Thymus (tissue), 11 donors: ENCODE results near the gene DIRAS2. TPM values are rescaled to one million over a fixed set of nuclear protein-coding genes. Genes with fewer than 3 reads are reported as not detected.

Experiments
- DNase-seq, 9 donors: peaks; one replicate each; pipeline ENCODE4 v3.0.0-alpha.2; 2013; ENCODE audit warnings: low spot score in 9 of 9, low read depth in 6 of 9, missing footprints in 1 of 9
- H3K27ac ChIP-seq, 2 donors: one replicate each; pipeline ENCODE4 v1.5.1; 2013; ENCODE audit warnings: control low read depth in 1 of 2, low read depth in 1 of 2, low read length in 1 of 2, mild to moderate bottlenecking in 1 of 2, moderate library complexity in 1 of 2
- H3K27me3 ChIP-seq, 2 donors: one replicate each; pipeline ENCODE4 v1.5.1; 2013; ENCODE audit warnings: low read length in 1 of 2; ENCODE audit not compliant: control insufficient read depth in 2 of 2, insufficient read depth in 1 of 2
- H3K36me3 ChIP-seq, 2 donors: one replicate each; pipeline ENCODE4 v1.5.1; 2013; ENCODE audit warnings: low read length in 1 of 2, mild to moderate bottlenecking in 1 of 2, moderate library complexity in 1 of 2; ENCODE audit not compliant: control insufficient read depth in 2 of 2, insufficient read depth in 2 of 2
- H3K4me1 ChIP-seq, 2 donors: one replicate each; pipeline ENCODE4 v1.5.1; 2013; ENCODE audit warnings: low read length in 2 of 2; ENCODE audit not compliant: control insufficient read depth in 2 of 2, insufficient read depth in 2 of 2
- H3K4me3 ChIP-seq, 2 donors: one replicate each; pipeline ENCODE4 v1.5.1; 2013; ENCODE audit warnings: low read length in 2 of 2, control low read depth in 1 of 2, mild to moderate bottlenecking in 1 of 2
- H3K9me3 ChIP-seq, 2 donors: one replicate each; pipeline ENCODE4 v1.5.1; 2013; ENCODE audit warnings: low read length in 1 of 2, mild to moderate bottlenecking in 1 of 2; ENCODE audit not compliant: control insufficient read depth in 2 of 2, insufficient read depth in 1 of 2
- WGBS: extraction: QIAGEN DNeasy Blood & Tissue Kit; methylation state at CpG from one replicate; pipeline ENCODE4 v1.1.7; 2013; 5-methylcytosine and 5-hydroxymethylcytosine counted together
- polyA plus RNA-seq: library from polyadenylated mRNA; stranded (reverse); fragments of 200-250 nt; gene quantifications from one replicate; pipeline ENCODE4 v1.2.3, GENCODE V29; 2013
- total RNA-seq: library from RNA; stranded (reverse); fragments of 120-200 nt; gene quantifications from one replicate; pipeline ENCODE4 v1.2.4, GENCODE V29; 2013
- donor health status: healthy.

DIRAS2 gene
- total and polyA plus RNA-seq, 2 donors = 0.32 to 0.42 TPM

DNA sequence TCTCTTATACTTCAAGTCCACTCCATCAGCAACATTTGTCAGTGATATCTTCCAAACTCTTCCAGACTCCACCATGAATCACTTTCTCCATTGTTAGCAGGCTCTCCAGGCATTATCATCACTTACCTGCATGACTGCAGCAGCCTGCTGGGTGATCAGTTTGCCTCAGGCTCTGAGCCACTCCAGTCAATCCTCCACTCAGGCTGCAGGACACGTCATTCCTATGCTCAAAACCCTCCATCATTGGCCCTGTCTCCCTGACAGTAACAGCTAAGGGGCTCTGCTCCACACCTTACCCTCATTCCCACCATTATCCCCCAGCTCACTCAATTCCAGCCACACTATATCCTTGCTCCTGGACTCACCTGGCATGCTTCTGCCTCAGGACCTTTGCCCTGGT lies 10.7 kb downstream of the DIRAS2 start:
- H3K4me3 ChIP-seq = no peak overlapping the region
- no peaks in the 10 kb centered on the region for H3K9me3 ChIP-seq
- no peak overlapping the region for H3K27ac ChIP-seq
- no peaks in the 10 kb centered on the region for H3K4me1 ChIP-seq
- DNase-seq = no peak
- no peaks in the 10 kb centered on the region for H3K27me3 ChIP-seq
- 87% methylated on average over 1 of the region's 1 CpG for WGBS
- no peaks in the 10 kb centered on the region for H3K36me3 ChIP-seq

DNA sequence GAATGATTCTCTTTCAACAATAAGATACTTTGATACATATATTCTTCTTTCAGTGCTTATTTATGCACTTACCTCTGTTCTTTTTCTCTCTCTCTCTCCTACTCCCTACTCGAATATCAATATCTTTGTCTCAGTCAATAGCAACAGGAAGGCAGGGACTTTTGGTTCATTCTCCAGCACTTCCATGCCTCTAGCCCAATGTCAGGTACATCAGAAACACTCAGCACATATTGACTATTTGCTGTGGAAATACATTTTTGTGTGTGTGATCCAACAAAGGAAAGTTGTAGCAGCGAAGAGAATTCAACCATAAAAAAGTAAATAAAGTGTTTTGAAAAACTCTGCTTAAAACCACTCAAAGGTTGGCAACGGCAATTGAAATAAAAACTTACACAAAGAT lies 12.6 kb downstream of the DIRAS2 start:
- Histone ChIP-seq H3K9me3 (no peaks in the 10 kb centered on the region), H3K27ac (no peak overlapping the region), H3K36me3 (no peaks in the 10 kb centered on the region), H3K4me3 (no peak overlapping the region), H3K27me3 (no peaks in the 10 kb centered on the region), H3K4me1 (no peaks in the 10 kb centered on the region)
- 92% methylated on average over 3 of the region's 3 CpGs for WGBS
- DNase-seq = no peak

DNA sequence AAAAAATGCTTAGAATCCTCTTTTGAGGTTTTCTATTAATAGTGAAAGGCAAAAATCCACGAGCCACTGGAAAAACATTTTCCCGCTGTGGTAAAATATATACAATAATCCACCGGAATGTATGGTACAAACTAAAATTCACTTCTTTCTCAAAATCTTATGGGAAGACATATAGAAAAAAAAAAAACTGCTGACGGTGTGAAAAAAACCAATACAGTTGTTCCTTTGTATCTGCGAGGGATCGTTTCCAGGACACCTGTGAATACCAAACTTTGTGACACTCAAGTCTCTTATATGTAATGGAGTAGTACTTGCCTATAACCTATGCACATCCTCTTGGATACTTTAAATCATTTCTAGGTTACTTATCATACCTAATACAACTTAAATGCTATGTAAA lies 13.3 kb downstream of the DIRAS2 start:
- Histone ChIP-seq H3K4me3 (no peak overlapping the region), H3K4me1 (no peaks in the 10 kb centered on the region), H3K27ac (no peak overlapping the region), H3K27me3 (no peaks in the 10 kb centered on the region), H3K36me3 (no peaks in the 10 kb centered on the region), H3K9me3 (no peaks in the 10 kb centered on the region)
- no peak for DNase-seq
- WGBS = 96% methylated on average over 6 of the region's 6 CpGs

DNA sequence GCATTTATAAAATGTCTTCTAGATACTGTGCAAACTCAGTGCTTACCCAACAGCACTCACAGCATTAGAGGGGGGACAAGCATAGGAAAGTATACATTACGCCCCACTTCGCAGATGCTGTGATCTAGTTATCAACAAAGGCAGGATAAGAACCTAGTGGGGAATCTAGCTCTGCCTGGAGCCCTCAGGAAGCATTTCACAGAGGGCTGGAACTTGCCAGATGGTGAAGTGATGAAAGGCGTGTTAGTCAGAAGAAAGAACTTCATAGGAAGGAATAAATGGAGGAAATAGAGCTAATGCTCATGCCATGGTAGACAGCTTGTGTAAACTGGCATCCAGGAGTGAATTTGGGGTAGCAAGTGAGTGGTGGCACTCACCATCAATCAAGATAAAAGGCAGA lies 25.8 kb downstream of the DIRAS2 start:
- WGBS = 98% methylated on average over 3 of the region's 3 CpGs
- Histone ChIP-seq H3K36me3 (no peaks in the 10 kb centered on the region), H3K4me1 (no peaks in the 10 kb centered on the region), H3K27ac (no peak overlapping the region), H3K4me3 (no peak overlapping the region), H3K27me3 (peaks cover 0 to 2% of the 10 kb centered on the region in 2 donors), H3K9me3 (no peaks in the 10 kb centered on the region)
- DNase-seq = no peak

DNA sequence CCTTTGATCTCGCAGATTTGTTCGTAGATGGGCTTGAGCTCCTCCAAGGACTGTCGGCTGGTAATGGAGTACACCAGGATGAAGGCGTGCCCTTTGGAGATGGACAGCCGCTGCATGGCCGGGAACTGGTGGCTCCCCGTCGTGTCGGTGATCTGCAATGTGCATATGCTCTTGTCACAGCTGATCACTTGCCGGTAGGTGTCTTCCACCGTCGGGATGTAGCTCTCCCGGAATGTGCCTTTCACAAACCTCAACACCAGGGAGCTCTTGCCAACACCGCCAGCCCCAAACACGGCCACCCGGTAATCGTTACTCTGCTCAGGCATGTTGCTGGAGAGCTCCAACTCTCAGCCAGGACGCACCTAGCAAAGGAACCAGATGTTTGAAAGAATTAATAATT lies 29.1 kb downstream of the DIRAS2 start:
- no peak overlapping the region for H3K4me3 ChIP-seq
- WGBS = 95% methylated on average over 18 of the region's 18 CpGs
- H3K4me1 ChIP-seq = no peaks in the 10 kb centered on the region

DNA sequence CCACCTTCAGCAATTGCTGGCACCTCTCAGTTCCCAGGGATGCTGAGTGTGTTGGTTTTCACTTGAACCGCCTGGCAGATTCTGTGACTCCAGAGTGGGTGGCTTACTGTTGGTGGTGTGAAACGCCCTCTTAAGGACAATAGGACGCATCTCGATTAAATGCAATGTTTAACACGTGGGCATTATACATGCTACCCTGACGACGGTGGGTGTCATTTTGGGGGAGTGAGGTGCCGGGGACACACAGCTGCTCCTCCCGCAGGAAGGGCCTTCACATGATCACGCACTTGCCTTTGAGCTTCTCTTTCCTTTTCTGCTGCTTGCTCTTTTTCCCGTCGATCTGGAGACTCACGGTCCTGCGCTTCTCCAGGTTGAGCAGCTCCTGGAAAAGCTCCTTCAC lies 29.7 kb downstream of the DIRAS2 start:
- Histone ChIP-seq H3K4me1 (no peaks in the 10 kb centered on the region), H3K36me3 (no peaks in the 10 kb centered on the region)

More for the DNA sequence above, 29.1 kb downstream of the DIRAS2 start:
- no peaks in the 10 kb centered on the region for H3K9me3 ChIP-seq
- no peak for DNase-seq
- no peak overlapping the region for H3K27ac ChIP-seq
- H3K36me3 ChIP-seq = no peaks in the 10 kb centered on the region
- peaks cover 0 to 2% of the 10 kb centered on the region in 2 donors for H3K27me3 ChIP-seq

DNA sequence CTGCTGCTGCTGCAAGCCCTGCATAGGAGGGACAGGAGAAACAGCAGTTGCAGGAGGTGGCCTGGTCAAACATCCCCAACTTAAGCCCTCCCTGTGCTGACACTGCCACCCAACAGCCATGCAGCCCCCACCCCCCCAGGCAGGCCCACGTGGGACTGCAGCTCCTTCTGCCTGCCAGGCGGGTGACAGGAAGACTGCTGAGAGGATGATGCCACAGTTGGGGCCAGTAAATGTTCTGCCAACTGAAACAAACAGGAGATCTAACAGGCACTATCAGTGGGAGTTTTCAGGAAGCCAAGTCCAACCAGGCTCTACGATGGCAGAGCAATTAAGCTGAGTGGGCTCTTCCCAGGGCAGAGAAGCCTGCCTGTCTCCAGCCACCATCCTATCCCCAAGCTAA lies 31.1 kb downstream of the DIRAS2 start:
- Histone ChIP-seq H3K27ac (no peak overlapping the region), H3K27me3 (peaks cover 0 to 2% of the 10 kb centered on the region in 2 donors), H3K9me3 (no peaks in the 10 kb centered on the region), H3K36me3 (no peaks in the 10 kb centered on the region), H3K4me1 (no peaks in the 10 kb centered on the region), H3K4me3 (no peak overlapping the region)
- WGBS = 51% methylated on average over 3 of the region's 3 CpGs
- no peak for DNase-seq

More for the DNA sequence above, 29.7 kb downstream of the DIRAS2 start:
- Histone ChIP-seq H3K27ac (no peak overlapping the region), H3K9me3 (no peaks in the 10 kb centered on the region), H3K27me3 (peaks cover 0 to 2% of the 10 kb centered on the region in 2 donors), H3K4me3 (no peak overlapping the region)
- WGBS = 94% methylated on average over 14 of the region's 14 CpGs
- DNase-seq = no peak

DNA sequence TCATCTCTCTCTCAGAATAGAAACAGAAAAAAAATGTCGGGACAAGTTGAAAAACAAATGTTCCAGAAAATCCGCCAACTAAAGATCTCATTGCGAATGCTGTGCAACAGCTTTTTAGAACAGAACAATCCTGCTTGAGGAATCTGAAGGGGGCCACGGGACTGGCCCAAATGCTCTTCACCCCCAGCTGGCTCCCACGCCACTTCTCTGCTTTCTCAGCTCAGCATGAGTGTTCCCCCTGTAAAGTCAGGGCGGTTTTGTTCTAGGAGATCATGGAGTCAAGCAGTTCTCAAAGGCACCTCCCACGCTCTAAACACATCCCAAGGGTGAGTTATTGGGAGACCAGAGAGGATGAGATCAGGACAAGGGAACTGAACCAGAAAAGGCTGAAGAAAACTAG lies 31.5 kb downstream of the DIRAS2 start:
- Histone ChIP-seq H3K4me3 (no peak overlapping the region), H3K4me1 (no peaks in the 10 kb centered on the region), H3K36me3 (no peaks in the 10 kb centered on the region), H3K9me3 (no peaks in the 10 kb centered on the region), H3K27me3 (peaks cover 0 to 2% of the 10 kb centered on the region in 2 donors), H3K27ac (no peak overlapping the region)
- 96% methylated on average over 7 of the region's 7 CpGs for WGBS
- no peak for DNase-seq

DNA sequence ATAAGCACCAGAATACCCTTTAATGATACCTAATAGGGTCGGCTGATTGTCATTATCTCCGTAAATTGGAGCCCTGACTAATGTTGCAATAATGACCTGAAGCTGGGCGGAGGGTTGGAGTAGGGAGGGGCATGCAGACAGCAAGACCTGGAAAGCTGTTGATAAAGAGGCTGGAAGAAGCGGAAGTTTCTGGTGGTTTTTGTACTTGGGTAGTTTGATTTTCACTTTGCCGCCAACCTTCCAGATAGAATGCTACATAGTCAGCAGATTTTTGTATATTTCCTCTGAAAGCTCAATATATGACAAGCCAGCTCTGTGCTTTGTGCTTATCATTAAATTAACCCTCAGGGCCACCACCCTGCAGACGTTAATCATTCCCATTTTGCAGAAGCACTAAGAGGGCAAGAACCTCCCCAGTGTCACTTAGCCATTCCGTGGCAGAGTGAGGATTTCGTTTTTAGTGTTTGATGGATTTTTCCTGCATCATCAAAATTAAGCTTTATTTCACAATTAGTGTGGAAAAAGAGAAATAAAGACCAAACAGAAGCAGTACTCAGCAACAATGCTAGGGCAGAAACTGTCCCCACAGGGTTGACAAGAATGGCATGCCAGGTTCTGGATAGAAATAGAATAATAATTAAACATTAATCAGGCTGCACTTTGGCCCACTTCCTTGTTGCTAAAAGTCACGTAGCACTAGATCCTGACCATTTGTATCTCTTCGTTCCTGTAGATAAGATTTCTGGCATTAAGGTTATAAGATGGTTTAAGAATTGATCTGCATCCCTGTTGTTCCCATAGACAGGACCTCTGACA lies 34.7 kb downstream of the DIRAS2 start:
- Histone ChIP-seq H3K36me3 (no peaks in the 10 kb centered on the region), H3K27me3 (no peaks in the 10 kb centered on the region), H3K4me3 (no peak overlapping the region), H3K4me1 (no peaks in the 10 kb centered on the region), H3K27ac (no peak overlapping the region), H3K9me3 (no peaks in the 10 kb centered on the region)
- WGBS = 81% methylated on average over 10 of the region's 10 CpGs
- DNase-seq = no peak
